ENCODE measurements around the gene SERPINA1.

- TF ChIP-seq CTCF (conservative IDR thresholded peaks at IDR 0.05), result no peak
- no peak for TF ChIP-seq ZFX (IDR thresholded peaks at IDR 0.05)
Measured at GRCh38 chr14:94341656-94342333, 46.6 kb downstream of the SERPINA1 start.

Data from C4-2B (cell line).